ENCODE measurements around the gene TAMALIN. TPM values are rescaled to one million over a fixed set of nuclear protein-coding genes. Genes with fewer than 3 reads are reported as not detected.

Gene TAMALIN
- total and polyA plus RNA-seq, 2 of the 4 experiments (the other 2 are of a cell fraction): 2.7 to 5.3 TPM

- H3K18ac ChIP-seq (ENCODE audit: low read depth, low read length): no peak overlapping the region
- H3K4me1 ChIP-seq (ENCODE audit: control insufficient read depth, insufficient read depth, low read length): peaks cover 18% of the 10 kb centered on the region
- in situ Hi-C loops (cut with MboI; ENCODE audit: low sequenced_read_pairs) (no loop called here), intact Hi-C loops (cut with micrococcal nuclease) (no loop called here), dilution Hi-C loops (cut with HindIII; ENCODE audit: low sequenced_read_pairs, unreplicated experiment) (no loop called here)
- no peak for DNase-seq
- no peaks in the 10 kb centered on the region; the same call in 1 of the 2 replicates for H4K20me1 ChIP-seq (ENCODE audit: insufficient read depth, low read length)
- no peak overlapping the region for H2BK15ac ChIP-seq (ENCODE audit: low read depth, low read length)
- H2AK5ac ChIP-seq (ENCODE audit: low read depth, low read length): no peak overlapping the region
- no peak overlapping the region for H3K23ac ChIP-seq (ENCODE audit: low read depth, low read length)
- peaks cover 21% of the 10 kb centered on the region for H3K9me1 ChIP-seq (ENCODE audit: insufficient read depth, low read length)
- peaks cover 37% of the 10 kb centered on the region; the same call in 1 of the 2 replicates for H3K36me3 ChIP-seq (ENCODE audit: control insufficient read depth, insufficient read depth, low read length)
- ChIA-PET POLR2A (ENCODE audit: unreplicated experiment) (no interaction called here), CTCF (interaction anchor here (1.9 kb wide), 1 partner anchor 10 kb away, joined by 17 read pairs; no protein-coding TSS in a partner anchor)
- no peak for ATAC-seq (ENCODE audit: low read depth)
- BruUV-seq (replicated peaks): no TSS peak
- H2BK20ac ChIP-seq (ENCODE audit: low read depth, low read length): no peak overlapping the region
- H3K4ac ChIP-seq (ENCODE audit: low read depth, low read length): no peak overlapping the region
- no peak overlapping the region for H2AK9ac ChIP-seq (replicated peaks; ENCODE audit: low read depth, low read length, poor library complexity)
- H3K27me3 ChIP-seq (ENCODE audit: control insufficient read depth, insufficient read depth, low read length): no peaks in the 10 kb centered on the region
- H3K9me3 ChIP-seq (ENCODE audit: control insufficient read depth, insufficient read depth, low read length): no peaks in the 10 kb centered on the region
- no CpG with 5 or more reads among the region's 8 CpGs for WGBS, 2 experiments (ENCODE audit: extremely low coverage in 2 of 2, insufficient read length in 1 of 2)
- no peak overlapping the region for H3K4me2 ChIP-seq (ENCODE audit: low read depth, low read length)
- H3K56ac ChIP-seq (ENCODE audit: extremely low read depth, insufficient read depth, low read length): no peak overlapping the region
- no peak overlapping the region for H4K91ac ChIP-seq (ENCODE audit: insufficient read depth, low read depth, low read length)
- H3K9ac ChIP-seq (ENCODE audit: low read depth, low read length): no peak overlapping the region
- no peak overlapping the region for H2BK120ac ChIP-seq (ENCODE audit: low read depth, low read length)
- H3K27ac ChIP-seq (ENCODE audit: insufficient read depth, low read length): no peak overlapping the region
- no peak overlapping the region for H4K5ac ChIP-seq (ENCODE audit: low read depth, low read length)
- no peak overlapping the region for H3K4me3 ChIP-seq (ENCODE audit: insufficient read depth, low read depth, low read length)
- no peak overlapping the region for H2AFZ ChIP-seq (replicated peaks; ENCODE audit: low read length, poor library complexity)
- no peak overlapping the region for H2BK5ac ChIP-seq (ENCODE audit: low read depth, low read length, poor library complexity, severe bottlenecking)
- TF ChIP-seq FOS (IDR thresholded peaks at IDR 0.05; ENCODE audit: low read depth, low read length): no peak
- no peak for TF ChIP-seq CEBPB (IDR thresholded peaks at IDR 0.05; ENCODE audit: low read depth, low read length)
- TF ChIP-seq SMC3 (IDR thresholded peaks at IDR 0.05; ENCODE audit: low read depth, low read length): no peak
- no peak overlapping the region for H3K14ac ChIP-seq (replicated peaks; ENCODE audit: low read depth, low read length)
- peaks cover 3 to 36% of the 10 kb centered on the region in 2 experiments; a peak in 3 of 4 replicates for H3K79me1 ChIP-seq (ENCODE audit: low read depth in 1 of 2, low read length in 2 of 2)
- no peak overlapping the region for H4K8ac ChIP-seq (ENCODE audit: low read depth in 2 of 2, low read length in 2 of 2)
Measured at GRCh38 chr12:52011602-52012214, 5.0 kb downstream of the TAMALIN start.
